C4-2B (cell line): Measurements from ENCODE around the gene DARS2.

Source experiments
- H3K27ac ChIP-seq: fragments of 450-650 bp; 2 replicates; pipeline ENCODE4 v1.5.1; 2017
- CTCF ChIP-seq: fragments of 450-650 bp; conservative IDR thresholded peaks from 2 replicates; pipeline ENCODE4 v1.5.1; 2017; ENCODE audit warnings: mild to moderate bottlenecking
- ZFX ChIP-seq: fragments of 450-650 bp; IDR thresholded peaks from 2 replicates; pipeline ENCODE4 v1.6.1; 2017

DARS2 gene

GRCh38 chr1:173862769-173863223, 38.3 kb downstream of the DARS2 start:
- TF ChIP-seq CTCF (no peak), ZFX (no peak)
- H3K27ac ChIP-seq = peak overlapping the region; percentile 6

GRCh38 chr1:173863224-173864161, 39.0 kb downstream of the DARS2 start:
- peak overlapping the region; percentile 6; the same call in 1 of the 2 replicates for H3K27ac ChIP-seq
- TF ChIP-seq ZFX (no peak), CTCF (no peak)

GRCh38 chr1:173864179-173864867, 39.9 kb downstream of the DARS2 start:
- TF ChIP-seq ZFX (no peak), CTCF (no peak)
- peak overlapping the region; percentile 14 for H3K27ac ChIP-seq

- H3K27ac ChIP-seq = no peak overlapping the region
- no peak for TF ChIP-seq ZFX
- TF ChIP-seq CTCF = no peak
Measured at GRCh38 chr1:173865468-173866164, 41.1 kb downstream of the DARS2 start.

GRCh38 chr1:173866413-173867115, 42.1 kb downstream of the DARS2 start:
- H3K27ac ChIP-seq = peak overlapping the region; percentile 90
- TF ChIP-seq ZFX (no peak), CTCF (no peak)

GRCh38 chr1:173867141-173867752, 42.8 kb downstream of the DARS2 start:
- TF ChIP-seq ZFX (no peak), CTCF (no peak)
- H3K27ac ChIP-seq = peak overlapping the region; percentile 90
